Aorta (tissue), 5 donors: Measurements from ENCODE around the gene ONECUT1. TPM values are rescaled to one million over a fixed set of nuclear protein-coding genes. Genes with fewer than 3 reads are reported as not detected.

ENCODE experiments used
- ATAC-seq: fragments of 200-7000 bp; cut with Tn5 transposase; one replicate; pipeline ENCODE4 v1.9.1; 2022; ENCODE audit warnings: moderate library complexity; ENCODE audit not compliant: low FRiP score
- DNase-seq, 2 donors: peaks; one replicate each; pipeline ENCODE4 v3.0.0-alpha.2; 2020
- H3K27ac ChIP-seq, 2 donors: one replicate each; pipeline ENCODE4 v1.5.1; 2013; ENCODE audit warnings: low read length in 2 of 2, mild to moderate bottlenecking in 2 of 2, moderate library complexity in 2 of 2, control low read depth in 1 of 2, inconsistent platforms in 1 of 2, low read depth in 1 of 2
- H3K27me3 ChIP-seq, 2 donors: one replicate each; pipeline ENCODE4 v1.6.1; 2013; ENCODE audit warnings: control low read depth in 1 of 2, low read length in 1 of 2, mild to moderate bottlenecking in 1 of 2, moderate library complexity in 1 of 2; ENCODE audit not compliant: insufficient read depth in 2 of 2, control insufficient read depth in 1 of 2
- H3K36me3 ChIP-seq, 2 donors: one replicate each; pipeline ENCODE4 v1.6.1; 2013; ENCODE audit warnings: control low read depth in 1 of 2, low read length in 1 of 2, mild to moderate bottlenecking in 1 of 2; ENCODE audit not compliant: insufficient read depth in 2 of 2, control insufficient read depth in 1 of 2
- H3K4me1 ChIP-seq, 2 donors: one replicate each; pipeline ENCODE4 v1.6.1; 2013; ENCODE audit warnings: low read length in 2 of 2, control low read depth in 1 of 2, mild to moderate bottlenecking in 1 of 2, moderate library complexity in 1 of 2; ENCODE audit not compliant: insufficient read depth in 2 of 2, control insufficient read depth in 1 of 2
- H3K4me3 ChIP-seq, 2 donors: one replicate each; pipeline ENCODE4 v1.5.1; 2013; ENCODE audit warnings: low read length in 2 of 2, control low read depth in 1 of 2, mild to moderate bottlenecking in 1 of 2
- H3K9me3 ChIP-seq: one replicate; pipeline ENCODE4 v1.6.1; 2013; ENCODE audit warnings: mild to moderate bottlenecking, low read length; ENCODE audit not compliant: control insufficient read depth
- WGBS, 2 donors: extraction: QIAGEN DNeasy Blood & Tissue Kit; methylation state at CpG; one replicate each; pipeline ENCODE4 v1.1.7; 2013; 5-methylcytosine and 5-hydroxymethylcytosine counted together
- intact Hi-C, 2 donors: fragments of 100-400 bp; cut with DNase I; formaldehyde crosslinking; loops; one replicate each; pipeline versions ENCODE4 v1.14.2 to v1.15.0; 2022
- polyA plus RNA-seq, 2 donors: library from polyadenylated mRNA; stranded (reverse); fragments of 200-250 nt; gene quantifications; one replicate each; pipeline ENCODE4 v1.2.3, GENCODE V29; 2013
- total RNA-seq, 2 donors: library from RNA; stranded (reverse); fragmentation: NEBNext Ultra II Directional; extraction: Animal tissue kit (Norgen Biotek cat#: 25700); gene quantifications; one replicate each; pipeline ENCODE4 v1.2.1, GENCODE V29; 2021
- donor health status: healthy with polysubstance abuse.
- donor health status: Bipolar disorder and iron deficiency.
- donor health status: DM: no; HTN: no; CAD: no.
- donor health status: DM: no; HTN: no; CAD: no.
- donor health status: DM: yes; HTN: yes; CAD: no.

The ONECUT1 gene
- total and polyA plus RNA-seq, 4 donors, result not detected

DNA sequence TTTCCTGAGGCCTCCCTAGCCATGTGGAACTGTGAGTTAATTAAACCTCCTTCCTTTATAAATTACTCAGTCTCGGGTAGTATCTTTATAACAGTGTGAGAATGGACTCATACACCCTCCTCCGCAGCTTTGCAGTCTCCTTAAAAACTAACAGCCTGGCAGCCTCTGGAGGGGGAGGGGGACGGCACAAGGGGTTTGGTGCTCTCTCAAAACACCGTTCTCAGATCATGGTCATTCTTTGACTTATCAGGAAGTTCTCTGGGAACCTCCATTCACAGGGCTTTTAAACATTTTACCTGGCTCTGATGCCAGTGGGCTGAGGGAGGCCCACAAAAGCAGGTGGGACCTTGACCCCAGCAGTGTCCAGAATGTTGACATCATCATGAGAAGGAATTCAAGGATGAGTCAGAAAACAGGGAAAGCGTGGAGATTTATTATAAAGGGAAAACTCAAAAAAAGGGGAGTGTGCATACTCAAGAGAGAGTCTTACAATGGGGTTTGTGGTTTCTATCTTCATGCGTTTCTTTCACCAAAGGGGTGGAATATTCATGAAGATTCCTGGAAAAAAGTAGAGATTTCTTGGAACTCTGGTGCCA, 43.9 kb downstream of the ONECUT1 start:
- Histone ChIP-seq H3K27me3 (peaks cover 0 to 4% of the 10 kb centered on the region in 2 donors), H3K4me1 (no peaks in the 10 kb centered on the region), H3K4me3 (no peak overlapping the region), H3K27ac (no peak overlapping the region), H3K9me3 (no peaks in the 10 kb centered on the region), H3K36me3 (no peaks in the 10 kb centered on the region)
- ATAC-seq (no peak), DNase-seq (no peak)
- intact Hi-C loops, result no loop called here
- 72 to 75% methylated on average over 6 of the region's 6 CpGs for WGBS, 2 donors

DNA sequence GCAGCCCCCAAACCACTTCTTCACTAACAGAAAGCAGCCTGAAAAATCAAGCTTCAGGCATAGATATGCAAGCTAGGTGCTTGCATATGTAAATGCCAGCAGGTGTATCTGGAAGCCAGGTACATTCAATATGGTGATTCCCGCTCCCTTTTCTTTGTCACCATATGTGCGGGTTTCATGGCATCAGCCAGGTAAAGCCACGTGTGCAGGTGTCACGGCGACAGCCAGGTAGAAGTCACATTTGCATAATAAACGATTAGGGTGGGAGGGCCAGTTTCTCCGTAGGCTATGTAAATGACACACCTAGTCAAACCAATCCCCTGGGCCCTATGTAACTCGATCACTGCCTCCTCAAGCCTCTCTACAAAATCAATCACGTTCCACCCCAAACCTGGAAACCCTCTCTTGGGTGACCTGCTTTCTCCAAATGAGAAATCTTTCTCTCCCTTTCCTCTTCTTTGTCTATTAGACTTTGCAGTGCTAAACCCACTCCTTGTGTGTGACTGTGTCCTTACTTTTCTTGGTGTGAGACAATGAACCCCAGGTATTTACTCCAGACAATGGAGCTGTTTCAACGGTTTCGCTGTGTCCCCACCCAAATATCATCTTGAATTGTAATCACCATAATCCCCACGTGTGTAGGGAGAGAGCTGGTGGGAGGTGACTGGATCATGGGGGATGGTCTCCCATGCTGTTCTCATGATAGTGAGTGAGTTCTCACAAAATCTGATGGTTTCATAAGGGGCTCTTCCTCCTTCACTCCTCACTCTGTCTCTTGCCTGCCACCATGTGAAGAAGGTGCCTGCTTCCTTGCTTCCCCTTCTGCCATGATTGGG, 44.6 kb downstream of the ONECUT1 start:
- H3K27ac ChIP-seq, result no peak overlapping the region
- H3K4me1 ChIP-seq, result no peaks in the 10 kb centered on the region
- WGBS, 2 donors, result 66 to 73% methylated on average over 12 of the region's 12 CpGs
- peaks cover 0 to 4% of the 10 kb centered on the region in 2 donors for H3K27me3 ChIP-seq
- no peaks in the 10 kb centered on the region for H3K9me3 ChIP-seq
- intact Hi-C loops, result no loop called here
- DNase-seq (no peak), ATAC-seq (no peak)
- no peak overlapping the region for H3K4me3 ChIP-seq
- no peaks in the 10 kb centered on the region for H3K36me3 ChIP-seq

DNA sequence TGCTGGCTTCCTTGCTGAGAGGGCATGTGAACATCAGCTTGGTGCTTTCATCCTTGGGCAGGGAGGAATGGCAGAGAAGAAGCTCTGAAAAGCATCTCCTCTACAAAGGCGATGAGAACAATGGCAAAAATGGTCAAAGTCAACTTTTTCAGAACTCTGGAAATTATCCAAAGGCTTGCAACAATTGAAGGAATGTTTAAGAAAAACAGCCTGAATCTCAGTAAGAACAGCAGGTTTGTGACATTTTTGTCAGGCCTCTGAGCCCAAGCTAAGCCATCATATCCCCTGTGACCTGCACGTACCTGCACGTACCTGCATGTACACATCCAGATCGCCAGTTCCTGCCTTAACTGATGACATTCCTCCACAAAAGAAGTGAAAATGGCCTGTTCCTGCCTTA, 51.8 kb downstream of the ONECUT1 start:
- intact Hi-C loops, result loop anchor here (5.0 to 10.0 kb wide), 2 partner anchors 354 to 406 kb away; no protein-coding TSS in a partner anchor
- ATAC-seq (no peak), DNase-seq (no peak)
- no peak overlapping the region for H3K27ac ChIP-seq
- no peak overlapping the region for H3K4me3 ChIP-seq
- WGBS, 2 donors, result 64 to 72% methylated on average over 4 of the region's 4 CpGs
- H3K9me3 ChIP-seq, result no peaks in the 10 kb centered on the region
- H3K36me3 ChIP-seq, result no peaks in the 10 kb centered on the region
- H3K27me3 ChIP-seq, result no peaks in the 10 kb centered on the region
- no peaks in the 10 kb centered on the region for H3K4me1 ChIP-seq

DNA sequence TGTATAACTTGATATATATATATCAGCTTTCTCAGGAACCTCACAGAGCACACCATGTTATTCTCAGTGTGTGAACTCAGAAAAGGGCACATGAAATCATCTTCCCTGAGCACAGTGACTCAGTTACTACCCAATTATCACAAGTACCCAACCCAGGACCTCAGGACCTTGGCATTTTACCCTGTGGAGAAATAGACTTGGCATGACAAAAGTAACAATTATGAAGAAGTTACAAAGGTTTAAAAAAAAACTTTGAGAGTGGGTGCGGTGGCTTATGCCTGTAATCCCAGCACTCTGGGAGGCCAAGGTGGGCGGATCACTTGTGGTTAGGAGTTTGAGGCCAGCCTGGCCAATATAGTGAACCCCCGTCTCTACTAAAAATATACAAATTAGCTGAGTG, 52.4 kb downstream of the ONECUT1 start:
- ATAC-seq (no peak), DNase-seq (no peak)
- H3K27ac ChIP-seq, result no peak overlapping the region
- H3K9me3 ChIP-seq, result no peaks in the 10 kb centered on the region
- no peaks in the 10 kb centered on the region for H3K4me1 ChIP-seq
- H3K4me3 ChIP-seq, result no peak overlapping the region
- 71 to 76% methylated on average over 3 of the region's 3 CpGs for WGBS, 2 donors
- no peaks in the 10 kb centered on the region for H3K27me3 ChIP-seq
- no peaks in the 10 kb centered on the region for H3K36me3 ChIP-seq
- intact Hi-C loops, result loop anchor here (5.0 to 10.0 kb wide), 2 partner anchors 353 to 405 kb away; no protein-coding TSS in a partner anchor

DNA sequence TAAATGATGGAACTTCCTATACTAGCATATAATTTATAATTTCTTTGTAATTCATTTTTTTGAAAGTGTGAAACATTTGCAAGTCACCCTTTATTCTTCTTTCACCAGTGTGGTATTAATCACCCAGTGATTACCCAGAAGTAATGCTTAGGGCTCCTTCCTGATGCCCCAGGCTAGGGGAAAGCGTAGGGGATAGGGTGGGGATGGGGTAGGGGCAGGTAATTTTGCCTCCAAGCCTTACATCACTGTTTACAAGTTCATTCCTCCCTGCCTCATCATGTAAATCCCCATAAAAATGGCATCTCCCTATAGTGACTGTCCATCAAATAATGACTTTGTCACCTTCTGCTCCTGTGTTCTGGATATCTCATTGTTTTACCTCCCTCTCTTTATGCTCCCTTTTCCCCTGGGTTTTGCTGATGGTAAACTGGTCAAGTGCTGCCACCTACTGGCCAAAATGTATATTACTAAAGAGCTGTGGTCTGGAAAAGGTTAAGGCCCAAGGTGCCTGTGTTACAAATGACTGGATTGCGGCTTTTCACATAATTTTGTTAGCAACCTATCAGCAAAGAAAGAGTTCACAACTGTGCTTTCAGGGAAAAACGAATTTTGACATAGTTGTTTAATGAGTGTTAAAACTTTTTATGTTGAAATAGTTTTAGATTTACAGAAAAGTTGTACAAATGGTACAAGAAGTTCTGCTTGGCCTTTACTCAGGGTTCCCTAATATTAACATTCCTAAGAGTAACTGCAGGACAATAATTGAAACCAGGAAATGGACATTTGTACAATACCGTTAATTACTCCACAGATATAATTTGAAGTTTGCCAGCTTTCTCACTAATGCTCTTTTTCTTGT, 54.7 kb downstream of the ONECUT1 start:
- DNase-seq, result no peak
- intact Hi-C loops, result loop anchor here (2.0 to 10.0 kb wide), 4 partner anchors 351 to 481 kb away; no protein-coding TSS in a partner anchor
- ATAC-seq, result peak; percentile 85

DNA sequence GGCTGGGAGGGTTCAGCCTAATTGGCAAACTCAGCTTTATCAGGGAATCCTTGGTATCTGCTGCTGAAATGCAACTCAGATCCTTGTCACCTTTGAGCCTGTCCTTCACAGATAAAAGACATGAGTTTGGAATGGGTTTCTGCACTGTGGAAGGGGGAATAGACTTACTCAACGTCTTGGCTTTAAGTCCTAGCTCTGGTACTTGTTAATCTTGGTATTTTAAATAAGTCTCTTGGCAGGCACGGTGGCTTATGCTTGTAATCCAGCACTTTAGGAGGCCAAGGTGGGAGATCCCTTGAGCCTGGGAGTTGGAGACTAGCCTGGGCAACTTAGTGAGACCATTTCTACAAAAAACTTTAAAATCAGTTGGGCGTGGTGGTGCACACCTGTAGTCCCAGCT, 55.8 kb downstream of the ONECUT1 start:
- H3K4me3 ChIP-seq, result no peak overlapping the region
- ATAC-seq (no peak), DNase-seq (no peak)
- no peaks in the 10 kb centered on the region for H3K9me3 ChIP-seq
- intact Hi-C loops, result loop anchor here (2.0 to 10.0 kb wide), 3 partner anchors 350 to 480 kb away; no protein-coding TSS in a partner anchor
- no peaks in the 10 kb centered on the region for H3K4me1 ChIP-seq
- 37 to 39% methylated on average over 3 of the region's 3 CpGs for WGBS, 2 donors
- H3K27me3 ChIP-seq, result no peaks in the 10 kb centered on the region
- no peaks in the 10 kb centered on the region for H3K36me3 ChIP-seq
- H3K27ac ChIP-seq, result no peak overlapping the region

More for the DNA sequence above, 54.7 kb downstream of the ONECUT1 start:
- no peaks in the 10 kb centered on the region for H3K9me3 ChIP-seq
- no peak overlapping the region for H3K4me3 ChIP-seq
- no peaks in the 10 kb centered on the region for H3K27me3 ChIP-seq
- H3K4me1 ChIP-seq, result no peaks in the 10 kb centered on the region
- WGBS, 2 donors, result 54 to 60% methylated on average over 4 of the region's 4 CpGs
- no peaks in the 10 kb centered on the region for H3K36me3 ChIP-seq
- H3K27ac ChIP-seq, result no peak overlapping the region

DNA sequence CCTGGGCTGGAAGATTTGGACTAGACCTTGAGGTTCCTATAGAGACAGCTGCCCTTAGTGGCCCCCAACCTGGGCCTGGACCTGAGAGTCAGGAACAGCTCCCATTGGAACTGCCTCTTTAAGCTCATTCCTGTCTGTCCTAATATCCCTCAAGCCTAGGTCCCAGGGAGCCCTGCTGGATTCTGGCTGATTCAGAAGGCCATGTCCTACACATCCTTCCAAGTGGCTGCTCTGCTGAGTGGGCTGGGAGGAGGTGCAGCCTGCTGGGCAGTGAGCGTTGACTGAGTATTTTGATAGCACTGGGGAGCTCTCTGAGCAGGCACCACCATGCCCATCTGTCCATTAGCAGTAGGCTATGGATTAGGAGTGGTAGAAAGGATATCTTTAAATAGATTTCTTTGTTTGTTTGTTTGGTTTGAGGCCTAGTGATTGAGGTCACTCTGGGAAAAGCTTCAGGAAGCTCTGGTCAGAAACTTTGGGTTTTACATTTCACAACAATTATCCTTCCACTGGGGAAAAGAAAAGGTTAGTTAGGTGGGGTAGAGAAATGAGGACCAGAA, 56.4 kb downstream of the ONECUT1 start:
- Histone ChIP-seq H3K36me3 (no peaks in the 10 kb centered on the region), H3K9me3 (no peaks in the 10 kb centered on the region), H3K27me3 (no peaks in the 10 kb centered on the region), H3K27ac (no peak overlapping the region), H3K4me3 (no peak overlapping the region), H3K4me1 (no peaks in the 10 kb centered on the region)
- WGBS, 2 donors, result 72 to 78% methylated on average over 1 of the region's 1 CpG
- DNase-seq, result no peak
- ATAC-seq, result no peak
- intact Hi-C loops, result loop anchor here (2.0 to 10.0 kb wide), 3 partner anchors 349 to 479 kb away; no protein-coding TSS in a partner anchor

DNA sequence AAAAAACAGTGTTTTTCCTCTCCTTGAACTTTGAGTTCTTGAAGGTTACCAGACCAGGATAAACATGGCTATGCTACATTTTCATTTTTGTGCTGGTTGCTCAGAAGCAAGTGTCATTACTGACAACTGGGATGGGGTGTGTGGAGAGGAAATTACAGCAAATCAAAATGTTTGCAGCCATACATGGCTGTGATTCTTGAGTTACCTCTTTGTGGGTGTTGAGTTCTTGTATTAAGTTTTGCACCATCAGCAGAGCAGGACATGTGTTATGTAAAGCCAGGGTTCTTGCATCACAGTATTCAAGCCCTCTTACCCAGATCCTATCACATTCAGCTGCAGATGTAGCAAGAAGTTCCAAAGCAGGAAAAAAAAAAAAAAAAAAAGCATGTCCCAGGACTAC, 57.0 kb downstream of the ONECUT1 start:
- Histone ChIP-seq H3K27me3 (no peaks in the 10 kb centered on the region), H3K27ac (no peak overlapping the region), H3K36me3 (no peaks in the 10 kb centered on the region), H3K4me3 (no peak overlapping the region), H3K4me1 (no peaks in the 10 kb centered on the region), H3K9me3 (no peaks in the 10 kb centered on the region)
- no peak for ATAC-seq
- DNase-seq, result no peak
- intact Hi-C loops, result loop anchor here in 1 of 2 donors (10.0 kb wide), 1 partner anchor 348 kb away; no protein-coding TSS in a partner anchor
